H9 (cell line): ENCODE measurements around the gene PCDHGB4. TPM values are rescaled to one million over a fixed set of nuclear protein-coding genes. Genes with fewer than 3 reads are reported as not detected.

ENCODE experiments used
- DNase-seq: peaks from one replicate; pipeline ENCODE4 v3.0.0-alpha.2; 2017
- H2AFZ ChIP-seq: one replicate; pipeline ENCODE4 v1.6.1; 2013; ENCODE audit warnings: mild to moderate bottlenecking, low read length, control low read depth, moderate library complexity
- H2AK5ac ChIP-seq: 2 replicates; pipeline ENCODE4 v1.6.1; 2013; ENCODE audit warnings: low read length, control low read depth, mixed read lengths; ENCODE audit not compliant: insufficient read length
- H2BK120ac ChIP-seq: one replicate; pipeline ENCODE4 v1.6.1; 2013; ENCODE audit warnings: low read depth, mild to moderate bottlenecking, low read length, control low read depth, inconsistent platforms; ENCODE audit not compliant: poor library complexity, severe bottlenecking
- H2BK12ac ChIP-seq: 2 replicates; pipeline ENCODE4 v1.6.1; 2013; ENCODE audit warnings: low read length, control low read depth, mixed read lengths, low read depth; ENCODE audit not compliant: insufficient read length
- H2BK15ac ChIP-seq: 2 replicates; pipeline ENCODE4 v1.6.1; 2013; ENCODE audit warnings: low read depth, low read length, control low read depth
- H2BK20ac ChIP-seq: one replicate; pipeline ENCODE4 v1.6.1; 2013; ENCODE audit warnings: low read depth, mild to moderate bottlenecking, low read length, control low read depth, inconsistent platforms; ENCODE audit not compliant: poor library complexity, severe bottlenecking
- H2BK5ac ChIP-seq: 2 replicates; pipeline ENCODE4 v1.6.1; 2013; ENCODE audit warnings: low read length, control low read depth, mixed read lengths; ENCODE audit not compliant: insufficient read length
- H3K14ac ChIP-seq: 2 replicates; pipeline ENCODE4 v1.6.1; 2013; ENCODE audit warnings: low read length, control low read depth; ENCODE audit not compliant: insufficient read depth
- H3K18ac ChIP-seq: 2 replicates; pipeline ENCODE4 v1.6.1; 2013; ENCODE audit warnings: low read depth, mild to moderate bottlenecking, mixed read lengths, low read length, control low read depth; ENCODE audit not compliant: insufficient read length
- H3K23ac ChIP-seq: 2 replicates; pipeline ENCODE4 v1.6.1; 2013; ENCODE audit warnings: low read length, control low read depth, mixed read lengths, low read depth; ENCODE audit not compliant: insufficient read length
- H3K23me2 ChIP-seq: 2 replicates; pipeline ENCODE4 v1.6.1; 2013; ENCODE audit warnings: low read depth, mild to moderate bottlenecking, mixed read lengths, low read length, control low read depth; ENCODE audit not compliant: insufficient read length, poor library complexity, severe bottlenecking
- H3K27ac ChIP-seq: 2 replicates; pipeline ENCODE4 v1.5.1; 2013; ENCODE audit warnings: low read length, control low read depth, mixed read lengths, low read depth; ENCODE audit not compliant: insufficient read length
- H3K27me3 ChIP-seq: 2 replicates; pipeline ENCODE4 v1.6.1; 2013; ENCODE audit warnings: low read length, control low read depth, inconsistent platforms; ENCODE audit not compliant: insufficient read depth
- H3K4ac ChIP-seq: 2 replicates; pipeline ENCODE4 v1.6.1; 2013; ENCODE audit warnings: low read depth, mild to moderate bottlenecking, control low read depth, inconsistent platforms, low read length, moderate library complexity
- H3K4me1 ChIP-seq: 2 replicates; pipeline ENCODE4 v1.6.1; 2013; ENCODE audit warnings: low read length, control low read depth, inconsistent platforms; ENCODE audit not compliant: insufficient read depth
- H3K4me2 ChIP-seq: 2 replicates; pipeline ENCODE4 v1.6.1; 2013; ENCODE audit warnings: low read length, control low read depth, mixed read lengths; ENCODE audit not compliant: insufficient read length, insufficient read depth
- H3K56ac ChIP-seq: 2 replicates; pipeline ENCODE4 v1.6.1; 2013; ENCODE audit warnings: low read depth, mild to moderate bottlenecking, mixed read lengths, low read length, control low read depth; ENCODE audit not compliant: insufficient read length
- H3K79me1 ChIP-seq: 2 replicates; pipeline ENCODE4 v1.6.1; 2013; ENCODE audit warnings: low read depth, mild to moderate bottlenecking, moderate library complexity, low read length, control low read depth, inconsistent platforms; ENCODE audit not compliant: insufficient read depth, poor library complexity, severe bottlenecking
- H3K79me2 ChIP-seq: 2 replicates; pipeline ENCODE4 v1.6.1; 2013; ENCODE audit warnings: low read length, control low read depth, inconsistent platforms; ENCODE audit not compliant: insufficient read depth
- H3K9ac ChIP-seq: 2 replicates; pipeline ENCODE4 v1.6.1; 2013; ENCODE audit warnings: low read length, control low read depth, mixed read lengths; ENCODE audit not compliant: insufficient read length; ENCODE audit errors: extremely low read depth
- H3K9me3 ChIP-seq: one replicate; pipeline ENCODE4 v1.6.1; 2013; ENCODE audit warnings: low read depth, low read length, inconsistent platforms; ENCODE audit not compliant: control insufficient read depth
- H3T11ph ChIP-seq: one replicate; pipeline ENCODE4 v1.6.1; 2013; ENCODE audit warnings: mild to moderate bottlenecking, low read length, control low read depth, inconsistent platforms
- H4K20me1 ChIP-seq: one replicate; pipeline ENCODE4 v1.6.1; 2013; ENCODE audit not compliant: control insufficient read depth, insufficient read length, insufficient read depth
- H4K5ac ChIP-seq: 2 replicates; pipeline ENCODE4 v1.6.1; 2013; ENCODE audit warnings: low read depth, mild to moderate bottlenecking, mixed read lengths, low read length, control low read depth; ENCODE audit not compliant: insufficient read length
- H4K8ac ChIP-seq: replicated peaks from 2 replicates; pipeline ENCODE4 v1.6.1; 2013; ENCODE audit warnings: low read length, control low read depth, mixed read lengths, low read depth; ENCODE audit not compliant: insufficient read length
- H4K91ac ChIP-seq: 2 replicates; pipeline ENCODE4 v1.6.1; 2013; ENCODE audit warnings: low read depth, mild to moderate bottlenecking, moderate library complexity, mixed read lengths, low read length, control low read depth; ENCODE audit not compliant: insufficient read length
- H3K27ac Mint-ChIP-seq, 3 experiments: 2 replicates in 2 of 3; 3 replicates in 1 of 3; pipeline ENCODE4 v1.8.0; 2020 to 2021; ENCODE audit warnings: mixed read lengths in 3 of 3, mild to moderate bottlenecking in 1 of 3, moderate library complexity in 1 of 3
- H3K27me3 Mint-ChIP-seq: 2 replicates; pipeline ENCODE4 v1.8.0; 2021; ENCODE audit warnings: low read depth, mild to moderate bottlenecking, moderate library complexity, mixed read lengths
- H3K36me3 Mint-ChIP-seq, 3 experiments: 2 replicates in 2 of 3; 3 replicates in 1 of 3; pipeline ENCODE4 v1.8.0; 2020 to 2021; ENCODE audit warnings: low read depth in 3 of 3, mixed read lengths in 3 of 3; ENCODE audit not compliant: insufficient read depth in 1 of 3
- H3K4me1 Mint-ChIP-seq, 2 experiments: 2 replicates each; pipeline ENCODE4 v1.8.0; 2020; ENCODE audit warnings: mixed read lengths in 2 of 2
- H3K4me3 Mint-ChIP-seq, 2 experiments: 2 replicates in 1 of 2; 3 replicates in 1 of 2; pipeline ENCODE4 v1.8.0; 2020 to 2021; ENCODE audit warnings: mild to moderate bottlenecking in 2 of 2, mixed read lengths in 2 of 2, moderate library complexity in 1 of 2
- H3K9me3 Mint-ChIP-seq, 2 experiments: 2 replicates in 1 of 2; 3 replicates in 1 of 2; pipeline ENCODE4 v1.8.0; 2020; ENCODE audit warnings: mild to moderate bottlenecking in 2 of 2, mixed read lengths in 2 of 2, moderate library complexity in 1 of 2
- CTCF ChIP-seq: fragments of 200-600 bp; sonication (generic); conservative IDR thresholded peaks from 3 replicates; pipeline ENCODE4 v1.8.0; 2021; ENCODE audit warnings: antibody characterized with exemption, mild to moderate bottlenecking
- WGBS: extraction: QIAGEN DNeasy Blood & Tissue Kit; methylation state at CpG from one replicate; pipeline ENCODE4 v1.1.7; 2013; ENCODE audit warnings: missing lambda C conversion rate, low lambda C conversion rate, mixed read lengths; ENCODE audit not compliant: insufficient read length; ENCODE audit errors: extremely low coverage; 5-methylcytosine and 5-hydroxymethylcytosine counted together
- total RNA-seq: library from RNA; stranded (reverse); gene quantifications from 2 replicates; pipeline ENCODE4 v1.2.1, GENCODE V29; 2021

PCDHGB4 gene
- total RNA-seq, 1 experiment from 2014 or later: 4.2 TPM

- no peak for TF ChIP-seq CTCF
- Histone ChIP-seq H3K4me1 (no peaks in the 10 kb centered on the region), H2AK5ac (no peak overlapping the region), H4K8ac (no peak overlapping the region), H3K18ac (no peak overlapping the region), H4K91ac (no peak overlapping the region), H3K4me2 (no peak overlapping the region), H3K79me2 (no peaks in the 10 kb centered on the region), H3K9ac (no peak overlapping the region), H4K5ac (no peak overlapping the region), H2AFZ (no peak overlapping the region), H3K14ac (no peak overlapping the region), H3T11ph (no peak overlapping the region), H4K20me1 (no peaks in the 10 kb centered on the region), H2BK20ac (no peak overlapping the region), H3K4ac (no peak overlapping the region), H2BK15ac (no peak overlapping the region), H3K27me3 (no peaks in the 10 kb centered on the region), H3K27ac (no peak overlapping the region), H3K56ac (no peak overlapping the region), H3K9me3 (peaks cover 34% of the 10 kb centered on the region), H2BK5ac (no peak overlapping the region), H2BK120ac (no peak overlapping the region), H2BK12ac (no peak overlapping the region), H3K23ac (no peak overlapping the region), H3K23me2 (no peaks in the 10 kb centered on the region), H3K79me1 (no peaks in the 10 kb centered on the region)
- Mint-ChIP-seq H3K4me1 (no peaks in the 10 kb centered on the region), H3K27me3 (peaks cover 9% of the 10 kb centered on the region), H3K9me3 (peaks cover 60 to 69% of the 10 kb centered on the region in 2 experiments), H3K27ac (no peak overlapping the region), H3K4me3 (no peak overlapping the region), H3K36me3 (peaks cover 33 to 52% (median 50%) of the 10 kb centered on the region in 3 experiments)
- no peak for DNase-seq
- WGBS: no CpG with 5 or more reads among the region's 14 CpGs
These were observed 12.9 kb upstream of the PCDHGB4 start for GRCh38 chr5:141374627-141375026.
